Thoracic aorta (tissue), 2 donors: ENCODE data around the gene LBH. TPM values are rescaled to one million over a fixed set of nuclear protein-coding genes. Genes with fewer than 3 reads are reported as not detected.

ENCODE experiments used
- ATAC-seq: fragments of 150-250 bp; one replicate; pipeline ENCODE4 v1.8.0; 2017; ENCODE audit warnings: low read depth; ENCODE audit not compliant: insufficient number of reproducible peaks, low FRiP score
- DNase-seq: peaks from one replicate; pipeline ENCODE4 v3.0.0-alpha.2; 2020; ENCODE audit warnings: low spot score
- H3K27ac ChIP-seq, 2 donors: fragments of 200-600 bp; sonication (generic); 1 replicate in 1 of 2; 2 replicates in 1 of 2; pipeline ENCODE4 v1.5.1; 2016; ENCODE audit warnings: mild to moderate bottlenecking in 2 of 2, moderate library complexity in 2 of 2
- H3K27me3 ChIP-seq: fragments of 200-600 bp; sonication (generic); replicated peaks from 2 replicates; pipeline ENCODE4 v1.6.0; 2016; ENCODE audit warnings: mild to moderate bottlenecking; ENCODE audit not compliant: insufficient read depth
- H3K36me3 ChIP-seq: fragments of 200-600 bp; sonication (generic); one replicate; pipeline ENCODE4 v1.5.1; 2016
- H3K4me1 ChIP-seq, 2 donors: fragments of 200-600 bp; sonication (generic); 1 replicate in 1 of 2; 2 replicates in 1 of 2; pipeline versions ENCODE4 v1.5.1 to v1.6.0; 2016; ENCODE audit warnings: low read depth in 2 of 2, mild to moderate bottlenecking in 1 of 2; ENCODE audit not compliant: control insufficient read depth in 1 of 2
- H3K4me3 ChIP-seq: fragments of 200-600 bp; sonication (generic); 2 replicates; pipeline ENCODE4 v1.5.1; 2016; ENCODE audit warnings: mild to moderate bottlenecking
- H3K9me3 ChIP-seq: fragments of 200-600 bp; sonication (generic); 2 replicates; pipeline ENCODE4 v1.5.1; 2016
- CTCF ChIP-seq: fragments of 200-600 bp; sonication (generic); IDR thresholded peaks from one replicate; pipeline ENCODE4 v1.5.1; 2019; ENCODE audit warnings: antibody characterized with exemption
- total RNA-seq, 2 donors: library from RNA; depleted of rRNA; stranded (reverse); fragments of >200 nt; gene quantifications; one replicate each; pipeline versions ENCODE4 v1.1.0 to v1.2.3, GENCODE V29; 2016

LBH gene
- total RNA-seq, 2 donors from 2014 or later: 121 to 210 TPM

- DNase-seq (no peak), ATAC-seq (no peak)
- Histone ChIP-seq H3K27ac (no peak overlapping the region), H3K4me1 (peaks cover 6 to 15% of the 10 kb centered on the region in 2 donors), H3K27me3 (no peaks in the 10 kb centered on the region), H3K9me3 (no peaks in the 10 kb centered on the region), H3K4me3 (no peak overlapping the region), H3K36me3 (no peaks in the 10 kb centered on the region)
- TF ChIP-seq CTCF: no peak
Observed at GRCh38 chr2:30205456-30205855, 25.9 kb upstream of the LBH start.

GRCh38 chr2:30206461-30207430, 24.6 kb upstream of the LBH start:
- Histone ChIP-seq H3K4me1 (peaks cover 6 to 12% of the 10 kb centered on the region in 2 donors), H3K9me3 (no peaks in the 10 kb centered on the region), H3K4me3 (no peak overlapping the region), H3K36me3 (no peaks in the 10 kb centered on the region), H3K27me3 (no peaks in the 10 kb centered on the region), H3K27ac (no peak overlapping the region)
- TF ChIP-seq CTCF: no peak
- DNase-seq: no peak
- no peak for ATAC-seq

GRCh38 chr2:30208453-30208852, 22.9 kb upstream of the LBH start:
- peak; percentile 91 for TF ChIP-seq CTCF
- ATAC-seq (no peak), DNase-seq (no peak)
- Histone ChIP-seq H3K36me3 (no peaks in the 10 kb centered on the region), H3K4me3 (no peak overlapping the region), H3K9me3 (no peaks in the 10 kb centered on the region), H3K27me3 (no peaks in the 10 kb centered on the region), H3K4me1 (no peaks in the 10 kb centered on the region), H3K27ac (no peak overlapping the region)

- DNase-seq: no peak
- Histone ChIP-seq H3K9me3 (no peaks in the 10 kb centered on the region), H3K4me1 (no peaks in the 10 kb centered on the region), H3K36me3 (no peaks in the 10 kb centered on the region), H3K27me3 (no peaks in the 10 kb centered on the region), H3K4me3 (no peak overlapping the region), H3K27ac (no peak overlapping the region)
- no peak for TF ChIP-seq CTCF
- ATAC-seq: no peak
Observed at GRCh38 chr2:30209227-30209626, 22.1 kb upstream of the LBH start.

- no peak for ATAC-seq
- Histone ChIP-seq H3K4me3 (no peak overlapping the region), H3K27ac (no peak overlapping the region), H3K9me3 (no peaks in the 10 kb centered on the region), H3K27me3 (no peaks in the 10 kb centered on the region), H3K36me3 (no peaks in the 10 kb centered on the region), H3K4me1 (peaks cover 11 to 37% of the 10 kb centered on the region in 2 donors)
- TF ChIP-seq CTCF: no peak
- DNase-seq: no peak
Observed at GRCh38 chr2:30213326-30213725, 18.0 kb upstream of the LBH start.
